DMS153 treated with DMSO at 0.1 percent for 48 hours (cell line): ENCODE results near the gene DIS3L2.

Source experiments
- DNase-seq: peaks from one replicate; lab custom pipeline; 2025; ENCODE audit not compliant: unreplicated experiment; lab: John Stamatoyannopoulos, UW

DIS3L2 gene

GRCh38 chr2:232049350-232049749, 87.8 kb downstream of the DIS3L2 start:
- DNase-seq, result no peak

GRCh38 chr2:232052591-232052990, 91.1 kb downstream of the DIS3L2 start:
- DNase-seq, result no peak

- DNase-seq, result no peak
Observed at GRCh38 chr2:232053777-232054176, 92.3 kb downstream of the DIS3L2 start.

GRCh38 chr2:232058063-232058877, 96.8 kb downstream of the DIS3L2 start:
- DNase-seq, result no peak

GRCh38 chr2:232058931-232059330, 97.4 kb downstream of the DIS3L2 start:
- DNase-seq, result no peak

- DNase-seq, result no peak
Observed at GRCh38 chr2:232061265-232061664, 99.8 kb downstream of the DIS3L2 start.

GRCh38 chr2:232073026-232073425, 111.5 kb downstream of the DIS3L2 start:
- DNase-seq, result no peak

- DNase-seq, result no peak
Observed at GRCh38 chr2:232073699-232074098, 112.2 kb downstream of the DIS3L2 start.

- no peak for DNase-seq
Observed at GRCh38 chr2:232075080-232075479, 113.6 kb downstream of the DIS3L2 start.

- DNase-seq, result no peak
Observed at GRCh38 chr2:232075859-232076258, 114.3 kb downstream of the DIS3L2 start.

- no peak for DNase-seq
Observed at GRCh38 chr2:232076272-232076671, 114.8 kb downstream of the DIS3L2 start.

- DNase-seq, result no peak
Observed at GRCh38 chr2:232076736-232077135, 115.2 kb downstream of the DIS3L2 start.

- DNase-seq, result no peak
Observed at GRCh38 chr2:232085164-232085563, 123.7 kb downstream of the DIS3L2 start.

- no peak for DNase-seq
Observed at GRCh38 chr2:232085826-232086425, 124.4 kb downstream of the DIS3L2 start.

GRCh38 chr2:232088771-232089170, 127.3 kb downstream of the DIS3L2 start:
- DNase-seq, result no peak

- DNase-seq, result no peak
Observed at GRCh38 chr2:232094201-232094600, 132.7 kb downstream of the DIS3L2 start.

- no peak for DNase-seq
Observed at GRCh38 chr2:232094883-232095282, 133.4 kb downstream of the DIS3L2 start.

- no peak for DNase-seq
Observed at GRCh38 chr2:232097260-232097659, 135.7 kb downstream of the DIS3L2 start.

GRCh38 chr2:232097758-232098157, 136.2 kb downstream of the DIS3L2 start:
- no peak for DNase-seq

GRCh38 chr2:232102380-232102779, 140.9 kb downstream of the DIS3L2 start:
- DNase-seq, result no peak

GRCh38 chr2:232103140-232103737, 141.7 kb downstream of the DIS3L2 start:
- no peak for DNase-seq

- DNase-seq, result no peak
Observed at GRCh38 chr2:232104076-232104646, 142.6 kb downstream of the DIS3L2 start.
